ENCODE measurements around the gene KLRK1.

GRCh38 chr12:10358131-10358530 lies 31.7 kb downstream of the KLRK1 start:
- no peak for TF ChIP-seq ZNF510 (tag by site-specific recombination; IDR thresholded peaks at IDR 0.05; ENCODE audit: insufficient replicate concordance)
- no peak for TF ChIP-seq ELK4 (IDR thresholded peaks at IDR 0.05; ENCODE audit: borderline replicate concordance, low read depth, low read length)
- no peak for TF ChIP-seq MZF1 (tag by site-specific recombination; IDR thresholded peaks at IDR 0.05; ENCODE audit: borderline replicate concordance)
- TF ChIP-seq, protein P1, sequence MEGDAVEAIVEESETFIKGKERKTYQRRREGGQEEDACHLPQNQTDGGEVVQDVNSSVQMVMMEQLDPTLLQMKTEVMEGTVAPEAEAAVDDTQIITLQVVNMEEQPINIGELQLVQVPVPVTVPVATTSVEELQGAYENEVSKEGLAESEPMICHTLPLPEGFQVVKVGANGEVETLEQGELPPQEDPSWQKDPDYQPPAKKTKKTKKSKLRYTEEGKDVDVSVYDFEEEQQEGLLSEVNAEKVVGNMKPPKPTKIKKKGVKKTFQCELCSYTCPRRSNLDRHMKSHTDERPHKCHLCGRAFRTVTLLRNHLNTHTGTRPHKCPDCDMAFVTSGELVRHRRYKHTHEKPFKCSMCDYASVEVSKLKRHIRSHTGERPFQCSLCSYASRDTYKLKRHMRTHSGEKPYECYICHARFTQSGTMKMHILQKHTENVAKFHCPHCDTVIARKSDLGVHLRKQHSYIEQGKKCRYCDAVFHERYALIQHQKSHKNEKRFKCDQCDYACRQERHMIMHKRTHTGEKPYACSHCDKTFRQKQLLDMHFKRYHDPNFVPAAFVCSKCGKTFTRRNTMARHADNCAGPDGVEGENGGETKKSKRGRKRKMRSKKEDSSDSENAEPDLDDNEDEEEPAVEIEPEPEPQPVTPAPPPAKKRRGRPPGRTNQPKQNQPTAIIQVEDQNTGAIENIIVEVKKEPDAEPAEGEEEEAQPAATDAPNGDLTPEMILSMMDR (tag by site-specific recombination; IDR thresholded peaks at IDR 0.05) = no peak
- no peak for TF ChIP-seq ZFP37 (tag by site-specific recombination; IDR thresholded peaks at IDR 0.05)

Data from HEK293 (cell line).